Bone marrow (tissue), 2 donors: ENCODE results near the gene GRIA1.

Experiments used
- DNase-seq, 2 donors: peaks; one replicate each; lab custom pipeline; 2025; lab: John Stamatoyannopoulos, UW

GRIA1 gene

GRCh38 chr5:153490118-153491037, at the start of gene GRIA1:
Gene GRIA1 (plus strand): TSS chr5:153490670.
- no peak for DNase-seq

GRCh38 chr5:153445875-153446579, 44.4 kb upstream of the GRIA1 start:
- DNase-seq = no peak

GRCh38 chr5:153447534-153447933, 42.9 kb upstream of the GRIA1 start:
- DNase-seq = no peak

GRCh38 chr5:153456354-153456753, 34.1 kb upstream of the GRIA1 start:
- DNase-seq = no peak

- no peak for DNase-seq
Measured at GRCh38 chr5:153456993-153457392, 33.5 kb upstream of the GRIA1 start.

GRCh38 chr5:153458268-153458667, 32.2 kb upstream of the GRIA1 start:
- DNase-seq = no peak

GRCh38 chr5:153459051-153459743, 31.3 kb upstream of the GRIA1 start:
- no peak for DNase-seq

- no peak for DNase-seq
Measured at GRCh38 chr5:153460421-153460820, 30.0 kb upstream of the GRIA1 start.

GRCh38 chr5:153461341-153461740, 29.1 kb upstream of the GRIA1 start:
- DNase-seq = no peak

- no peak for DNase-seq
Measured at GRCh38 chr5:153463806-153464205, 26.7 kb upstream of the GRIA1 start.

- no peak for DNase-seq
Measured at GRCh38 chr5:153467546-153467945, 22.9 kb upstream of the GRIA1 start.

- no peak for DNase-seq
Measured at GRCh38 chr5:153469423-153469822, 21.0 kb upstream of the GRIA1 start.

GRCh38 chr5:153470736-153471135, 19.7 kb upstream of the GRIA1 start:
- DNase-seq = no peak

GRCh38 chr5:153476767-153477166, 13.7 kb upstream of the GRIA1 start:
- DNase-seq = no peak

- no peak for DNase-seq
Measured at GRCh38 chr5:153480401-153480800, 10.1 kb upstream of the GRIA1 start.

GRCh38 chr5:153483482-153483881, 7.0 kb upstream of the GRIA1 start:
- DNase-seq = no peak

GRCh38 chr5:153485641-153486040, 4.8 kb upstream of the GRIA1 start:
- no peak for DNase-seq

GRCh38 chr5:153486771-153487170, 3.7 kb upstream of the GRIA1 start:
- no peak for DNase-seq

- DNase-seq = no peak
Measured at GRCh38 chr5:153489611-153490010, 859 bp upstream of the GRIA1 start.

GRCh38 chr5:153491038-153491744, 721 bp downstream of the GRIA1 start:
- DNase-seq = no peak

- no peak for DNase-seq
Measured at GRCh38 chr5:153491856-153492255, 1.4 kb downstream of the GRIA1 start.

GRCh38 chr5:153496835-153497234, 6.4 kb downstream of the GRIA1 start:
- no peak for DNase-seq
